ENCODE results near the gene ASB1. TPM values are rescaled to one million over a fixed set of nuclear protein-coding genes. Genes with fewer than 3 reads are reported as not detected.

Gene ASB1
- total RNA-seq, 4 donors from 2014 or later, result 7.3 to 19.4 (median 17.2) TPM

DNA sequence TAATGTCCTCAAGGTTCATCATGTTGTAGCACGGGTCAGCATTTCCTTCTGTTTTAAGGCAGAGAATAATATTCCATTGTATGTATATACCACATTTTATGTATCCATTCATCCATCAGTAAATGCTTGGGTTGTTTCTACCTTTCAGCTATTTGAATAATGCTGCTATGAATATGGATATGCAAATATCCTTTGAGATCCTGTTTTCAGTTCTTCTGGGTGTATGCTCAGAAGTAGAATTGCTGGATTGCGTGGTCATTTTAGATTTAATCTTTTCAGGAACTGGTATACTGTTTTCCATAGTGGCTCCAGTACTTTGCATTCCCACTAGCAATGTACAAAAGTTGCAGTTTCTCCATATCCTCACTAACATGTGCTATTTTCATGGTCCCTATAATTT is 13.4 kb upstream of the ASB1 start:
- TF ChIP-seq, protein P1, sequence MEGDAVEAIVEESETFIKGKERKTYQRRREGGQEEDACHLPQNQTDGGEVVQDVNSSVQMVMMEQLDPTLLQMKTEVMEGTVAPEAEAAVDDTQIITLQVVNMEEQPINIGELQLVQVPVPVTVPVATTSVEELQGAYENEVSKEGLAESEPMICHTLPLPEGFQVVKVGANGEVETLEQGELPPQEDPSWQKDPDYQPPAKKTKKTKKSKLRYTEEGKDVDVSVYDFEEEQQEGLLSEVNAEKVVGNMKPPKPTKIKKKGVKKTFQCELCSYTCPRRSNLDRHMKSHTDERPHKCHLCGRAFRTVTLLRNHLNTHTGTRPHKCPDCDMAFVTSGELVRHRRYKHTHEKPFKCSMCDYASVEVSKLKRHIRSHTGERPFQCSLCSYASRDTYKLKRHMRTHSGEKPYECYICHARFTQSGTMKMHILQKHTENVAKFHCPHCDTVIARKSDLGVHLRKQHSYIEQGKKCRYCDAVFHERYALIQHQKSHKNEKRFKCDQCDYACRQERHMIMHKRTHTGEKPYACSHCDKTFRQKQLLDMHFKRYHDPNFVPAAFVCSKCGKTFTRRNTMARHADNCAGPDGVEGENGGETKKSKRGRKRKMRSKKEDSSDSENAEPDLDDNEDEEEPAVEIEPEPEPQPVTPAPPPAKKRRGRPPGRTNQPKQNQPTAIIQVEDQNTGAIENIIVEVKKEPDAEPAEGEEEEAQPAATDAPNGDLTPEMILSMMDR (IDR thresholded peaks at IDR 0.05; ENCODE audit: low read depth), result no peak

DNA sequence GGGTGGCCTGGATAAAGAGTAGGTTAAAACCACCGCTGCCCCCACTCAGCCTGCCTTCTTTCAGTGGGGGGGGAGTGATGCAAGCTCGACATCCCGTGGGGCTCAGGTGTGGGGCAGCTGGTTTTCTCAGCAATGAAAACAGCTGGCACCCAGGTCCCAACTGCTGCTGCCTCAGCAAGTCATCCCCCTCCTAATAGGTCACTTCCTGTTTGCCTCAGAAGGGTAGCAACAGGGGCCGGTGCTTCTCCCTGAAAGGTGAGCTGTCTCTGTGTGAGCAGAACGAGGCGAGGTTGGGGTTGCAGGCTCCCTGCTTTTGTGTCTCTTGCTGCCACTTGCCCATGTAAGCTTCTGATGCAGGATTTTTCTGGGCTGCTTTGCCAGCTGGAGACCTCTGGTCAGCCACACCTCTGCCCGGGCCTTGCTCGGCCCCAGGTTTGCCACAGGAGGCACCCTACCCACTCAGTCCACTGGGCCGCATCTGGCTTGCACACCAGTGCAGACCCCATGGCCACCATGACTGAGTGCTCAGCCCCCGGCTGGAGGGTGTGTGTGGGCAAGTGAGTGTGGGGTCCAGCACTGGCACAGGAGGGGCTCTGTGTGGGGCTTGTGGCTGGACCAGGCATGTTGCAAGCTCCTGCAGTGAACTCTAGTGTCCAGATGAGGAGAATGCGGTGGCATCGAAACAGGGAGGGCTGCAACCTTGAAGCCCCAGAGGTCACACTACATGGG is 11.5 kb upstream of the ASB1 start:
- TF ChIP-seq, protein P1 (IDR thresholded peaks at IDR 0.05; ENCODE audit: low read depth), result no peak

DNA sequence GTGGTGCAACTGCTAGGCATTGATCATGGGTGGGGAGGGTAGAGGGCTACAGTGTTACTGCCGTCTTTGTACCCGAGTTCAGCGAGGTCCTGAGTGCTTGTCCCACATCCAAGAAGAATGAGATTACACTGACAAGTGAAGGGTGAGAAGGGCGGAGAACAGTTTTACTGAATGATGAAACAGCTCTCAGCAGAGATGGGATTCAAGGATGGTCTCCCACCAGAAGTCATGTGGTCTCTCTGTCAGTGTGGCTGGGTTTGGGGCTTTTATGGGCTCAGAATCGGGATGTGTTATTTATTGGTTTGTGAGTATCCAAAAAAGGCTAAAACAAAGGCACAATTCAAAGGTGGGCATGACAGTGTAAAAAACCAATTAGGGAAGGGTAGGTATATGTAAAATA is 10.8 kb upstream of the ASB1 start:
- TF ChIP-seq, protein P1 (IDR thresholded peaks at IDR 0.05; ENCODE audit: low read depth), result no peak

DNA sequence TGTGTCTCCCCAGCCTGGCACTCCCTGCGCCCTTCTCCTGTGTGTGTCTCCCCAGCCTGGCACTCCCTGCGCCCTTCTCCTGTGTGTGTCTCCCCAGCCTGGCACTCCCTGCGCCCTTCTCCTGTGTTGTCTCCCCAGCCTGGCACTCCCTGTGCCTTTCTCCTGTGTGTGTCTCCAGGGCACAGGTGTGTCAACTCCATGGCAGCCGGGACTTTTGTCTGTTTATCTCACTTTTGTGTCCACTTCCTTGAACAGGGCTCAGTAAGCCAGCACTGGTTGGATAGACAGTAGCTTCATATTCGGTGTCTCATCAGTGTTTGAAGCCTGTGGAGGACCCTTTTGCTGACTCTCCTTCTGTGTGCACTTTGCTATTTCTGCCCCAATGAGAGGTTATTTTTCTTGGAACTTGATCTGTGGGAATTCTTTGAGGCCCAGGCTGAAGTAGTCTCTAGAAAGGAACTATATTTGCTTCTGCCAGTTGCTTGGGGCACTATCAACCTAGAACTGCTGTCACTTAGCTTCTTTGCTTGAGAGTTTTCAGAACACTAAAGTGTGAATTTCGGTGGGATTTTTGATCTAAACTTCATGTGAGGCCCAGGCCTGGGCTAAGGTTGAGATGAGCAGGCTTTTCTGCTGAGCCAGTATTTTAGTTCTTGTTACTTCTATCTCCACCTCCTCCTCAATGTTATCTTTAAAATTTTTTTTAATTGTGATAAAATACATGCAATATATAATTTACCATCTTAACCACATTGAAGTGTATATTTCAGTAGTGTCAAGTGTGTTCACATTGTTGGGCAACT is 8.3 kb upstream of the ASB1 start:
- TF ChIP-seq, protein P1 (IDR thresholded peaks at IDR 0.05; ENCODE audit: low read depth), result no peak

DNA sequence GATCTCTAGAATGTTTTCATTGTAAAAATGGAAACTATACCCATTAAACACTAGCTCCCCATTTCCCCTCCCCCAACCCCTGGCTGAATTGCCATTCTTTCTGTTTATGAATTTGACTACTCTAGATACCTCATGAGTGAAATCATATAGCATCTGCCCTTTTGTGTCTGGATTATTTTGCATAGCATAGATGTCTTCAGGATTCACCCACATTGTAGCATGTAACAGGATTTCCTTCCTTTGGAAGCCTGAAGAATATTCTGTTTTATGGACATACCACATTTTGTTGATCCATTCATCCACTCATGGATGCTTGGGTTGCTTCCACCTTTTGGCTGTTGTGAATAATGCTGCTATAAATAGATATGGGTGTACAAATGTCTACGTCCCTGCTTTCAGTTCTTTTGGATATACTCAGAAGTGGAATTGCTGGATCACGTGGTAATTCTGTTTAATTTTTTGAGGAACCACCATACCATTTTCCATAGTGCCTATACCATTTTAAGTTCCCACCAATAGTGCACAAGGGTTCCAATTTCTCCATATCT is 7.7 kb upstream of the ASB1 start:
- TF ChIP-seq, protein P1 (IDR thresholded peaks at IDR 0.05; ENCODE audit: low read depth), result no peak

DNA sequence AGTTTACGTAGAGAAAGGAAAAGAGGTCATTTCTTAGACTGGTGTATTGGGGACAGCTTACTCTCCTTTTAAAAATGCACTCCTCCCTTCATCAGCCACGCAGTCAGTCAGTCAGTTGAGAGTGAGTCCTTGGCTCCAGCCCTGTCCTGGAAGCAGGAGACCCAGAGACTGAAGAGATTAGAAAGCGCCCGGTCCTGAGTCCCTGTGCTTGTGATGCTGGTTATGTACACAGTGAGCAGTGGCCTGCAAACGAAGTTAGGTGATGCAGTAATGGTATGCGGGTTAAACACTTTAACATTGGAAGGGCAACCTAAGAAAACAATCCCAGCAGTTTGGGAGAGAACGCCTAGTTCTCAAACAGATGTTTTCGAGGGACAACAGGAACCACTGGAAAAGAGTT is 6.3 kb upstream of the ASB1 start:
- TF ChIP-seq, protein P1 (IDR thresholded peaks at IDR 0.05; ENCODE audit: low read depth), result no peak
